Ovary (tissue), 9 donors: ENCODE results near the gene SPATA4. TPM values are rescaled to one million over a fixed set of nuclear protein-coding genes. Genes with fewer than 3 reads are reported as not detected.

Experiments used
- DNase-seq, 5 donors: peaks; one replicate each; pipeline ENCODE4 v3.0.0-alpha.2; 2019 to 2020
- H3K27ac ChIP-seq, 2 donors: fragments of 200-600 bp; one replicate each; pipeline versions ENCODE4 v1.5.1 to v1.8.0; 2019 to 2022
- H3K27me3 ChIP-seq: fragments of 200-600 bp; one replicate; pipeline ENCODE4 v1.8.0; 2022
- H3K36me3 ChIP-seq: fragments of 200-600 bp; sonication (generic); one replicate; pipeline ENCODE4 v1.5.1; 2019
- H3K4me1 ChIP-seq: one replicate; pipeline ENCODE4 v1.8.1; 2013; ENCODE audit warnings: mild to moderate bottlenecking, moderate library complexity; ENCODE audit not compliant: insufficient read depth
- H3K4me3 ChIP-seq: fragments of 200-600 bp; sonication (generic); one replicate; pipeline ENCODE4 v1.5.1; 2017
- H3K9me3 ChIP-seq, 2 donors: fragments of 200-600 bp in 1 of 2; sonication (generic) in 1 of 2; one replicate each; pipeline versions ENCODE4 v1.5.1 to v1.8.1; 2013 to 2019; ENCODE audit warnings: mild to moderate bottlenecking in 1 of 2, moderate library complexity in 1 of 2
- EP300 ChIP-seq: sonication (generic); formaldehyde crosslinking; IDR thresholded peaks from one replicate; pipeline ENCODE4 v1.6.1; 2017; ENCODE audit warnings: antibody characterized with exemption
- POLR2A ChIP-seq: fragments of 450-650 bp; IDR thresholded peaks from one replicate; pipeline ENCODE4 v1.6.1; 2017; ENCODE audit warnings: antibody characterized with exemption, mild to moderate bottlenecking, moderate library complexity
- WGBS, 3 donors: extraction: QIAGEN DNeasy Blood & Tissue Kit in 1 of 3; methylation state at CpG; one replicate each; pipeline versions ENCODE4 v1.1.5 to v1.1.7; 2013 to 2017; 5-methylcytosine and 5-hydroxymethylcytosine counted together
- intact Hi-C, 4 donors: fragments of 100-400 bp; cut with DNase I; formaldehyde crosslinking; loops; one replicate each; pipeline versions ENCODE4 v1.11.0 to v1.15.1; 2022 to 2023
- polyA plus RNA-seq, 2 donors: library from polyadenylated mRNA; stranded (reverse); fragments of 200-250 nt in 1 of 2; fragments of 350-450 nt in 1 of 2; fragmentation: Illumina TruSeq in 1 of 2; extraction: RNeasy Lipid Tissue Mini Kit (QIAGEN cat#74804) in 1 of 2; gene quantifications; one replicate each; pipeline ENCODE4 v1.2.3, GENCODE V29; 2013 to 2014
- total RNA-seq, 7 donors: library from RNA; depleted of rRNA in 2 of 7; stranded (reverse); fragments of >200 nt in 2 of 7; fragmentation: NEBNext Ultra II Directional in 3 of 7; extraction: Animal tissue kit (Norgen Biotek cat#: 25700) in 3 of 7; gene quantifications; one replicate each; pipeline versions ENCODE4 v1.1.0 to v1.2.4, GENCODE V29; 2016 to 2023
- TF ChIP-seq, protein P1 (sequence below), 3 donors: fragments of 450-650 bp in 2 of 3; fragments of 200-600 bp in 1 of 3; IDR thresholded peaks; one replicate each; pipeline versions ENCODE4 v1.5.1 to v1.8.0; 2016 to 2022; ENCODE audit warnings: antibody characterized with exemption in 3 of 3, mild to moderate bottlenecking in 1 of 3
- donor health status: DM: no; HTN: no; CAD: no; lungs with moderate emphysema.
- donor health status: DM: no; HTN: no; CAD: no.
- donor health status: Bipolar disorder and iron deficiency.
- donor health status: DM: yes; HTN: yes; CAD: no.
- donor health status: DM: no; HTN: no; CAD: no.
- donor health status: DM: yes; HTN: yes; CAD: no.

The SPATA4 gene
- total and polyA plus RNA-seq, 9 donors, result 0.06 to 3.7 (median 0.24) TPM; not detected in 3

DNA sequence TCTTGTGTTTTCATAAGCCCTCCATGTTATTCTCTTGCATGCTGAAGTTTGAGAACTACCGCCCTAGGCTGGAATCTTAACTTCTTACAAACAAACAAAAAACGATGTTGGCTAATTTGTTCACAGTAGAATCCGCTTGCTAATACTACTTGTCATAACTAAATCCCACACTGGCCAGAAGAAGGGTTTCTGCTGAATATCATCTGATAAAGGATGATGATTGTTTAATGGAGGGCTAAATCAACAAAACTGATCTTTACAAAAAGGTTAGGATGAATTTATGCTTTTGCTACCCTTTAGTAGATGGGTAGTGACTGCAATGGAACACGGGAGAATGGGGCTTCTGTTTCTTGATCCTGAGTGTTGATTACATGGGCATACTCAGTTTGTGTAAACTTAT, 42.3 kb downstream of the SPATA4 start:
- H3K4me3 ChIP-seq, result no peak overlapping the region
- DNase-seq, result no peak
- no peak for TF ChIP-seq EP300
- TF ChIP-seq POLR2A, result no peak
- TF ChIP-seq, protein P1, sequence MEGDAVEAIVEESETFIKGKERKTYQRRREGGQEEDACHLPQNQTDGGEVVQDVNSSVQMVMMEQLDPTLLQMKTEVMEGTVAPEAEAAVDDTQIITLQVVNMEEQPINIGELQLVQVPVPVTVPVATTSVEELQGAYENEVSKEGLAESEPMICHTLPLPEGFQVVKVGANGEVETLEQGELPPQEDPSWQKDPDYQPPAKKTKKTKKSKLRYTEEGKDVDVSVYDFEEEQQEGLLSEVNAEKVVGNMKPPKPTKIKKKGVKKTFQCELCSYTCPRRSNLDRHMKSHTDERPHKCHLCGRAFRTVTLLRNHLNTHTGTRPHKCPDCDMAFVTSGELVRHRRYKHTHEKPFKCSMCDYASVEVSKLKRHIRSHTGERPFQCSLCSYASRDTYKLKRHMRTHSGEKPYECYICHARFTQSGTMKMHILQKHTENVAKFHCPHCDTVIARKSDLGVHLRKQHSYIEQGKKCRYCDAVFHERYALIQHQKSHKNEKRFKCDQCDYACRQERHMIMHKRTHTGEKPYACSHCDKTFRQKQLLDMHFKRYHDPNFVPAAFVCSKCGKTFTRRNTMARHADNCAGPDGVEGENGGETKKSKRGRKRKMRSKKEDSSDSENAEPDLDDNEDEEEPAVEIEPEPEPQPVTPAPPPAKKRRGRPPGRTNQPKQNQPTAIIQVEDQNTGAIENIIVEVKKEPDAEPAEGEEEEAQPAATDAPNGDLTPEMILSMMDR (IDR thresholded peaks at IDR 0.05), result no peak
- H3K27ac ChIP-seq, result no peak overlapping the region
- no peaks in the 10 kb centered on the region for H3K36me3 ChIP-seq
- intact Hi-C loops, result no loop called here
- no peaks in the 10 kb centered on the region for H3K4me1 ChIP-seq
- no peaks in the 10 kb centered on the region for H3K9me3 ChIP-seq
- 57 to 80% (median 77%) methylated on average over 4 of the region's 4 CpGs for WGBS, 3 donors
- H3K27me3 ChIP-seq, result no peaks in the 10 kb centered on the region

DNA sequence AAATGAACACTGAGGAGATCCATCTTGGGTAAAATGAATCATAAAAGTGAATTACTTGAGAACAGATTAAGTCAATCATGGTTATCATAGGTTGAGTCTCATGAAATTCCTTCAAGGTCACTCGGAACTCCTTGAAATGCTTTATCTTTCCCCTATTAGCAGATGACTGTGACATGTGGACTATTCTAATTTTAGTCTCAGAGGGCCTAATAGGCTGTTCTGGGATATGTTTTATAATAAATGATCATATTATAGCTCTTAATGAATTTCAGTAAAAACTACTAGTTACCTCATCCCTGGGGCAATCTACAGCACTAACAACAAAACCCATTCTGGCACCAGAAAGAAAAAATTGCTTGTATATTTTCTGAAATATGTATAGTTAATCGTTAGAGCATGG, 44.7 kb downstream of the SPATA4 start:
- H3K4me3 ChIP-seq, result no peak overlapping the region
- no peaks in the 10 kb centered on the region for H3K27me3 ChIP-seq
- no peak overlapping the region for H3K27ac ChIP-seq
- no peak for DNase-seq
- no peaks in the 10 kb centered on the region for H3K4me1 ChIP-seq
- 51 to 63% (median 57%) methylated on average over 2 of the region's 2 CpGs for WGBS, 3 donors
- no peaks in the 10 kb centered on the region for H3K36me3 ChIP-seq
- H3K9me3 ChIP-seq, result no peaks in the 10 kb centered on the region
- no peak for TF ChIP-seq EP300
- TF ChIP-seq, protein P1 (IDR thresholded peaks at IDR 0.05), result no peak
- TF ChIP-seq POLR2A, result no peak
- intact Hi-C loops, result no loop called here

DNA sequence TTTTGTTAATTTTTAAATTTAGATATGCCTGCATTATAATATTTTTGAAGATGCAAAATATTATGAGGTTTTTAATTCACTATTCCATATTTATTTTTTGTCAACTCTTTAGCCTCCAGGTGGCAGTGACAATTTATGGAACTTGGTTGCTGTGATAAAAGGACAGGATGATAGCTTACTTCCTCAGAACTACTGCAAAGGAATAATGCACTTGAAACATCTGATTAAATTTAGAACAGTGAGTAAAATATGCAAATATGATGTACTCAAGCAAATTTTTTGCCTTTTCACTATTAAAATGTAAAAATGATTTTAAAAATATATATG, 45.1 kb downstream of the SPATA4 start:
- intact Hi-C loops, result no loop called here
- no peaks in the 10 kb centered on the region for H3K4me1 ChIP-seq
- H3K9me3 ChIP-seq, result no peaks in the 10 kb centered on the region
- H3K4me3 ChIP-seq, result no peak overlapping the region
- TF ChIP-seq EP300 (no peak), POLR2A (no peak)
- TF ChIP-seq, protein P1 (IDR thresholded peaks at IDR 0.05), result no peak
- H3K27ac ChIP-seq, result no peak overlapping the region
- no peak for DNase-seq
- no peaks in the 10 kb centered on the region for H3K36me3 ChIP-seq
- no peaks in the 10 kb centered on the region for H3K27me3 ChIP-seq

DNA sequence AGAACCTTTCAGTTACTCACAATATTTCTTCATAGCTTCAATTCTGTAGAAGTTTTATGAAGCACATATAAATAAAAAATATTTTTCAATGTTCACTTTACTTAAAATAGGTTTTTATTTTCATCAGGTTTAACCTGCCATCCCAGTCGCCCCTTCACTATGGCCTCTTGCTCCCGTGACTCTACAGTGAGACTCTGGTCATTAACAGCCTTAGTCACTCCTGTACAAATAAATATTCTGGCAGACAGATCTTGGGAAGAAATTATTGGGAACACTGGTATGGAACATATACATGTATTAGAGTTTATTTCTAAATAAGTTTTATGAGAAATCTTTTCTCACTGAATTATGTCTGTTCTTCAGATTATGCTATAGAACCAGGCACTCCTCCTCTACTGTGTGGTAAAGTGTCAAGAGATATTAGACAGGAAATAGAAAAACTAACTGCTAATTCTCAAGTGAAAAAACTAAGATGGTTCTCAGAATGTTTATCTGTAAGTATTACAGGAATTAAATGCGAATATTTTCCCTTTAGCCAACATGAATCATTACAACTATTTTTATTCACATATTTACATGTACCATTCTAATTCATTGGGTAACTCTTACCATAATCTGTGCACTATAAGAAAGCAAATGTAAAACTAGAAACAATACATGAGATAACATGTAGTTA, 45.6 kb downstream of the SPATA4 start:
- H3K4me3 ChIP-seq, result no peak overlapping the region
- H3K27me3 ChIP-seq, result no peaks in the 10 kb centered on the region
- no peak for TF ChIP-seq POLR2A
- TF ChIP-seq EP300, result no peak
- TF ChIP-seq, protein P1 (IDR thresholded peaks at IDR 0.05), result no peak
- H3K9me3 ChIP-seq, result no peaks in the 10 kb centered on the region
- WGBS, 3 donors, result 71 to 77% (median 72%) methylated on average over 3 of the region's 3 CpGs
- no peaks in the 10 kb centered on the region for H3K4me1 ChIP-seq
- no peak overlapping the region for H3K27ac ChIP-seq
- H3K36me3 ChIP-seq, result no peaks in the 10 kb centered on the region
- intact Hi-C loops, result loop anchor here in 1 of 4 donors (10.0 kb wide), 1 partner anchor 195 kb away; no protein-coding TSS in a partner anchor
- no peak for DNase-seq
